Ishikawa (cell line): ENCODE measurements around the gene CDH13.

Experiments
- EGR1 ChIP-seq: IDR thresholded peaks from 2 replicates; pipeline ENCODE4 v1.6.1; 2012
- FOXM1 ChIP-seq: IDR thresholded peaks from 2 replicates; pipeline ENCODE4 v1.6.1; 2012; ENCODE audit warnings: low read depth, borderline replicate concordance
- MAX ChIP-seq: IDR thresholded peaks from 2 replicates; pipeline ENCODE4 v1.6.1; 2012
- USF1 ChIP-seq: IDR thresholded peaks from 2 replicates; pipeline ENCODE4 v1.6.1; 2012

- no peak for TF ChIP-seq MAX
- no peak for TF ChIP-seq FOXM1
- TF ChIP-seq EGR1, result no peak
- no peak for TF ChIP-seq USF1
Measured at GRCh38 chr16:82792693-82793092, 165.9 kb downstream of the CDH13 start.
